ENCODE results near the gene RET. TPM values are rescaled to one million over a fixed set of nuclear protein-coding genes. Genes with fewer than 3 reads are reported as not detected.

Gene RET
- total and polyA plus RNA-seq, 2 of the 8 experiments (the other 6 are each of a cell fraction or from before 2014, with no cell fraction given) = 6.7 to 8.4 TPM

- no peak for TF ChIP-seq CTCF (IDR thresholded peaks at IDR 0.05; ENCODE audit: control extremely low read depth in 1 of 3, insufficient read depth in 1 of 3, low read depth in 1 of 3, low read length in 3 of 3)
- no peak for TF ChIP-seq NRF1 (IDR thresholded peaks at IDR 0.05; ENCODE audit: low read depth, low read length)
These were observed 32.9 kb downstream of the RET start (continued) for GRCh38 chr10:43109671-43110249.

All from H1 (cell line).